HepG2 (cell line): ENCODE measurements around the gene BBIP1.
A peak's percentile ranks its signal among the peaks of the same experiment; 100 is the strongest.

Experiments used
- CEBPB ChIP-seq: IDR thresholded peaks from 2 replicates; pipeline ENCODE4 v1.6.1; 2011; ENCODE audit warnings: low read depth, low read length, improper control_type of control experiment, borderline replicate concordance
- KMT2B ChIP-seq: IDR thresholded peaks from 2 replicates; pipeline ENCODE4 v1.6.1; 2016; ENCODE audit warnings: missing genetic modification reagents, missing compliant biosample characterization
- SYNCRIP ChIP-seq: fragments of 200-400 bp; formaldehyde crosslinking; IDR thresholded peaks from 2 replicates; pipeline ENCODE4 v1.6.1; 2018; ENCODE audit warnings: mild to moderate bottlenecking, low read depth, low read length; ENCODE audit not compliant: insufficient read depth
- YY1 ChIP-seq: IDR thresholded peaks from 2 replicates; pipeline ENCODE4 v1.6.1; 2011; ENCODE audit warnings: low read length, low read depth, moderate library complexity, mild to moderate bottlenecking; ENCODE audit not compliant: insufficient read depth, insufficient replicate concordance
- ZNF335 ChIP-seq: sonication (generic); formaldehyde crosslinking; IDR thresholded peaks from 2 replicates; pipeline ENCODE4 v1.4.0; 2020; ENCODE audit warnings: missing genetic modification reagents
- TF ChIP-seq, protein P1 (sequence below): sonication (generic); formaldehyde crosslinking; IDR thresholded peaks from 2 replicates; pipeline ENCODE4 v1.5.0; 2020; ENCODE audit warnings: mild to moderate bottlenecking, missing genetic modification reagents, moderate library complexity

DNA sequence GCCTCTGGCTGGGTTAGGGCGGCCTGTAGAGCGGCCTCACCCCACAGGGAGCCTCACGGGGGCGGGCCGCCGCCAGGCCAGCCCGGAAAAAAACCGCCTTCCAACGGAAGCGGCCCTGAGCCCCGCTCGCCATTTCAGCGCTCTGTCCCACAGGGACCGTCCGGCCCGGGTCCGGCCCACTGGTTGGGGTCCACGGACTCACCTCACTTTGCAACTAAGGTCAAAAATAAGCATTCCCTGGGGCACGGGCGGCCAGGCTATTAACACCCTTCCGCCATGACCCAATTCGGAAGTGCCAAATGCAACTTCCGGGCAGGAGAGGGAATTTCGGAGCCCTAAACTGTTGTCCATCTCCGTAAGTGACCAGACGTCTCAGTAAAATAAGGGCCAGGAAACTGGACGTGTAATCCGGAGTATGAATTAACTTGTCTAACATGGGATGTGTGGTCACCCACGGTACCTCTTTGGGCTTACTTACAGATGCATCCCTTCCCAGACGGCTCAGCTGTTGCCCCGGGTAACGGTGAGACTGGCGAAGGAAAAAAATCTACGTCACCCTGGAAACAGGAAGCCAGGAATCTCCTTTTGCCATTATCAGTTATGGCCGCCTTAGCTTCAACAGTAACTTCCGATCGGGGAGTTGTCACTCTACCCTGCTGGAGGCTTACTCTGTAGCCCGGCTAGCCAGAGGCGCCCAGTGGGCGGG, at the start of gene BBIP1:
- TF ChIP-seq CEBPB (no peak), SYNCRIP (no peak), YY1 (peak; percentile 97), KMT2B (CRISPR knock-in tag) (peak; percentile 68), ZNF335 (peak; percentile 95)
- TF ChIP-seq, protein P1, sequence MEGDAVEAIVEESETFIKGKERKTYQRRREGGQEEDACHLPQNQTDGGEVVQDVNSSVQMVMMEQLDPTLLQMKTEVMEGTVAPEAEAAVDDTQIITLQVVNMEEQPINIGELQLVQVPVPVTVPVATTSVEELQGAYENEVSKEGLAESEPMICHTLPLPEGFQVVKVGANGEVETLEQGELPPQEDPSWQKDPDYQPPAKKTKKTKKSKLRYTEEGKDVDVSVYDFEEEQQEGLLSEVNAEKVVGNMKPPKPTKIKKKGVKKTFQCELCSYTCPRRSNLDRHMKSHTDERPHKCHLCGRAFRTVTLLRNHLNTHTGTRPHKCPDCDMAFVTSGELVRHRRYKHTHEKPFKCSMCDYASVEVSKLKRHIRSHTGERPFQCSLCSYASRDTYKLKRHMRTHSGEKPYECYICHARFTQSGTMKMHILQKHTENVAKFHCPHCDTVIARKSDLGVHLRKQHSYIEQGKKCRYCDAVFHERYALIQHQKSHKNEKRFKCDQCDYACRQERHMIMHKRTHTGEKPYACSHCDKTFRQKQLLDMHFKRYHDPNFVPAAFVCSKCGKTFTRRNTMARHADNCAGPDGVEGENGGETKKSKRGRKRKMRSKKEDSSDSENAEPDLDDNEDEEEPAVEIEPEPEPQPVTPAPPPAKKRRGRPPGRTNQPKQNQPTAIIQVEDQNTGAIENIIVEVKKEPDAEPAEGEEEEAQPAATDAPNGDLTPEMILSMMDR (CRISPR knock-in tag): peak; percentile 40
